Endothelial cell of umbilical vein (primary cell): ENCODE data around the gene RAB6B. TPM values are rescaled to one million over a fixed set of nuclear protein-coding genes. Genes with fewer than 3 reads are reported as not detected.

ENCODE experiments used
- Bru-seq: library from RNA; stranded (reverse); fragments of 400-500 nt; gene quantifications from one replicate; lab custom pipeline; 2021; lab: Mats Ljungman, UMichigan
- BruChase-seq, 2 experiments: library from RNA; stranded (reverse); fragments of 400-500 nt; gene quantifications; one replicate each; lab custom pipeline; 2021; lab: Mats Ljungman, UMichigan
- BruUV-seq: library from RNA; stranded (reverse); fragments of 400-500 nt; replicated peaks from 2 replicates; lab custom pipeline; 2021; lab: Mats Ljungman, UMichigan
- CTCF ChIA-PET: fragments of 300-600, 350-600 bp; sonication (Branson Sonifier 250); formaldehyde crosslinking; loops from one replicate; lab custom pipeline; 2021; ENCODE audit warnings: antibody characterized with exemption, inconsistent platforms; lab: Charles Lee
- POLR2A ChIA-PET: fragments of 300-600, 350-600 bp; sonication (Branson Sonifier 250); formaldehyde crosslinking; loops from one replicate; lab custom pipeline; 2021; ENCODE audit warnings: antibody characterized with exemption, inconsistent platforms; lab: Charles Lee
- DNase-seq: peaks from one replicate; pipeline ENCODE4 v3.0.0-alpha.2; 2011; ENCODE audit warnings: low read depth, low spot score
- FAIRE-seq: peaks from 2 replicates; lab custom pipeline; 2011; peaks lifted over from hg19 to GRCh38; lab: Jason Lieb, UNC
- H2AFZ ChIP-seq: 2 replicates; pipeline ENCODE4 v1.6.0; 2012; ENCODE audit warnings: low read depth, low read length, control low read depth, inconsistent platforms
- H3K27ac ChIP-seq: 2 replicates; pipeline ENCODE4 v1.5.1; 2011; ENCODE audit warnings: low read depth, mild to moderate bottlenecking, control low read depth, low read length, moderate library complexity; ENCODE audit not compliant: insufficient read depth
- H3K27me3 ChIP-seq, 2 experiments: 2 replicates each; pipeline versions ENCODE4 v1.6.0 to v1.6.1; 2011; ENCODE audit warnings: low read length in 2 of 2, mixed read lengths in 1 of 2; ENCODE audit not compliant: control insufficient read depth in 2 of 2, insufficient read depth in 2 of 2
- H3K36me3 ChIP-seq, 2 experiments: 2 replicates in 1 of 2; 3 replicates in 1 of 2; pipeline ENCODE4 v1.5.1; 2011; ENCODE audit warnings: low read length in 2 of 2, mild to moderate bottlenecking in 1 of 2, moderate library complexity in 1 of 2; ENCODE audit not compliant: control insufficient read depth in 2 of 2, insufficient read depth in 2 of 2; ENCODE audit errors: extremely low read depth in 1 of 2
- H3K4me1 ChIP-seq: 3 replicates; pipeline ENCODE4 v1.5.1; 2011; ENCODE audit warnings: mild to moderate bottlenecking, low read length; ENCODE audit not compliant: control insufficient read depth, insufficient read depth; ENCODE audit errors: extremely low read depth
- H3K4me2 ChIP-seq: 2 replicates; pipeline ENCODE4 v1.6.1; 2011; ENCODE audit warnings: low read length, control low read depth, mixed read lengths; ENCODE audit not compliant: insufficient read depth
- H3K4me3 ChIP-seq, 3 experiments: fragments of 200-600 bp in 1 of 3; sonication (generic), shearing (Covaris generic) in 1 of 3; replicated peaks in 1 of 3; 2 replicates each; pipeline ENCODE4 v1.5.1; 2011 to 2016; ENCODE audit warnings: control low read depth in 3 of 3, low read length in 3 of 3, mild to moderate bottlenecking in 2 of 3, inconsistent platforms in 1 of 3, low read depth in 1 of 3, moderate library complexity in 1 of 3; ENCODE audit not compliant: insufficient read depth in 1 of 3
- H3K79me2 ChIP-seq: 2 replicates; pipeline ENCODE4 v1.6.0; 2012; ENCODE audit warnings: low read length, inconsistent platforms; ENCODE audit not compliant: control insufficient read depth, insufficient read depth
- H3K9ac ChIP-seq: replicated peaks from 2 replicates; pipeline ENCODE3; 2011; ENCODE audit warnings: low read length, control low read depth; ENCODE audit not compliant: insufficient read depth; ENCODE audit errors: extremely low read depth
- H3K9me1 ChIP-seq: replicated peaks from 3 replicates; pipeline ENCODE4 v1.6.0; 2011; ENCODE audit warnings: mild to moderate bottlenecking, low read length; ENCODE audit not compliant: control insufficient read depth, insufficient read depth; ENCODE audit errors: extremely low read depth
- H3K9me3 ChIP-seq: replicated peaks from 2 replicates; pipeline ENCODE4 v1.5.1; 2012; ENCODE audit warnings: low read length, inconsistent platforms; ENCODE audit not compliant: control insufficient read depth, insufficient read depth
- H4K20me1 ChIP-seq: replicated peaks from 2 replicates; pipeline ENCODE3; 2011; ENCODE audit warnings: mild to moderate bottlenecking, low read length; ENCODE audit not compliant: control insufficient read depth, insufficient read depth; ENCODE audit errors: extremely low read depth
- EZH2 ChIP-seq: IDR thresholded peaks from 2 replicates; pipeline ENCODE4 v1.6.1; 2012; ENCODE audit warnings: borderline replicate concordance, low read depth, mild to moderate bottlenecking, moderate library complexity, low read length, inconsistent platforms; ENCODE audit not compliant: severe bottlenecking
- POLR2AphosphoS5 ChIP-seq: IDR thresholded peaks from 2 replicates; pipeline ENCODE4 v1.6.1; 2012; ENCODE audit warnings: low read depth, mild to moderate bottlenecking, control low read depth, low read length, moderate library complexity; ENCODE audit not compliant: insufficient read depth
- dilution Hi-C: fragments of 300-500 bp; cut with MboI; formaldehyde crosslinking; loops from one replicate; pipeline ENCODE4 v1.15.0; 2019; ENCODE audit warnings: low sequenced_read_pairs; ENCODE audit not compliant: extremely low pct_ligation_motif_present
- intact Hi-C: fragments of 100-400 bp; cut with micrococcal nuclease; formaldehyde crosslinking; loops from one replicate; pipeline ENCODE4 v1.10.0; 2022
- long read RNA-seq: library from polyadenylated mRNA; stranded (forward); transcript quantifications from one replicate; pipeline ENCODE4 v2.0.0, GENCODE V29; 2021
- polyA minus RNA-seq, 3 experiments: library from RNA; depleted of rRNA, polyadenylated mRNA; stranded (reverse); fragments of >200 nt; gene quantifications; 1 replicate in 1 of 3; 2 replicates in 2 of 3; pipeline ENCODE4 v1.2.3, GENCODE V29; 2011
- polyA plus RNA-seq, 4 experiments: library from polyadenylated mRNA; depleted of rRNA in 3 of 4; stranded (reverse) in 3 of 4; unstranded in 1 of 4; fragments of >200 nt; gene quantifications; 2 replicates each; pipeline versions ENCODE4 v1.2.1 to v1.2.3, GENCODE V29; 2011 to 2012; ENCODE audit warnings: missing spikeins in 1 of 4
- total RNA-seq: library from RNA; stranded (reverse); gene quantifications from 2 replicates; pipeline ENCODE4 v1.2.3, GENCODE V29; 2021

The RAB6B gene
- total RNA-seq (5.0 and 6.7 TPM in 2 replicates), polyA plus RNA-seq (1.7 and 2.1 TPM in 2 replicates), polyA minus RNA-seq (4.7 and 10.8 TPM in 2 replicates), Bru-seq, nascent RNA (percentile 31 among the genes with signal in this experiment), BruChase-seq, experiment 1, labeled RNA remaining after a 6-hour chase (percentile 30 among the genes with signal in this experiment), BruChase-seq, experiment 2, labeled RNA remaining after a 2-hour chase (percentile 28 among the genes with signal in this experiment)
- 3.3 and 3.4 TPM in 2 replicates for polyA plus RNA-seq (2011; cell fraction: cytosol; rRNA removed)
- 4.0 and 4.3 TPM in 2 replicates for polyA plus RNA-seq (2011; cell fraction: nucleus; rRNA removed)
- polyA plus RNA-seq (2012): 4.1 and 5.2 TPM in 2 replicates
- polyA minus RNA-seq (2011; cell fraction: cytosol; rRNA and poly(A)+ RNA removed): 1.5 TPM
- polyA minus RNA-seq (2011; cell fraction: nucleus; rRNA and poly(A)+ RNA removed): 0.82 and 1.2 TPM in 2 replicates
- long read RNA-seq: 0 reads

DNA sequence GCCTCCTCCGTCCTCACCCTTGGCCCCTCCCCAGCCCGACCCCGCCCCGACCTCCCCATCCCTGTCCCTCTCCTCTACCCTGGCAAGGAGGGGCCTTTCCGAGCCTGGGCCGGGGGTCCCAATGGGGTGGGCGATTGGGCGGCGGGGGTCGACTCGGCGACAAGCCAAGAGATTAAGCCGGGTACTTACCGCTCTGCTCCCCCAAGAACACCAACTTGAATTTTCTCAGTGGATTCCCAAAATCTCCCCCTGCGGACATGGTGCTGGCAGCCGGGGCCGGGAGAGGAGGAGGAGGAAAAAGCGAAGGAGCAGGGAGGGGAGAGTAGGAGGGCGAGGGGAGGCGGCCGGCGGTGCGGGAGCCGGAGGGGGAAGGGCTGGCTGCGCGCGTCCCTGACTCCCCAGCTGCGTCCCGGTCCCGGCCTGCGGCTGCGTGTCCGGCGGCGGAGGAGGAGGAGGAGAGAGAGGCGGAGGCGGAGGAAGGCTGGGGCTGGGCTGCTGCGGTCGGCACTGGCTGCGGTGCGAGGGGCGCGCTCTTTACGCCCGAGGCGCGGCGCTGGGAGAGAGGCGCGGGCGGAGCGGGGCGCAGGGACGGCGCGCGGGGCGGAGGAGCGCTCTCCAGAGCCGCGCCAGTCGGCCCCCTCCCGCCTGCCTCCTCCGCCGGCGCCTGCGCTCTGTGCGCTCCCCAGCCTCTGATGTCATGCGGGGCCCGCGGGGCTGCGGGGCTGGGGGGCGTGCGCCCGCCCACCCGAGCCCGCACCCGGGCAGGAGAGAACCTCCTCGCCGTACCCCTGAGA lies at the start of gene RAB6B:
TSS of gene RAB6B (minus strand) at position 675 of the 794 bp plus-strand sequence. CDS start at position 259, 416 bp downstream.
- no peaks in the 10 kb centered on the region for H4K20me1 ChIP-seq
- no peaks in the 10 kb centered on the region for H3K9me1 ChIP-seq
- H3K36me3 ChIP-seq: no peaks in the 10 kb centered on the region
- H3K9me3 ChIP-seq: no peaks in the 10 kb centered on the region
- no TSS peak for BruUV-seq
- peak within 1 kb of the TSS; percentile 39 to 76 (median 67) for H3K4me3 ChIP-seq
- peak; percentile 46 for DNase-seq
- no peak within 1 kb of the TSS for H3K27ac ChIP-seq
- peak within 1 kb of the TSS; percentile 26 for H3K9ac ChIP-seq
- ChIA-PET CTCF (interaction anchor here (1.1 to 2.1 kb wide), 4 partner anchors 10 to 317 kb away, joined by 3 to 14 read pairs (median 4); no protein-coding TSS in a partner anchor), POLR2A (no interaction called here)
- TF ChIP-seq EZH2: peak; percentile 42
- TF ChIP-seq POLR2AphosphoS5: no peak
- peaks cover 16 to 18% of the 10 kb centered on the region in 2 experiments for H3K27me3 ChIP-seq
- H3K4me1 ChIP-seq: peaks cover 6% of the 10 kb centered on the region
- intact Hi-C loops (no loop called here), dilution Hi-C loops (no loop called here)
- H2AFZ ChIP-seq: peak within 1 kb of the TSS; percentile 66
- peak within 1 kb of the TSS; percentile 77 for H3K4me2 ChIP-seq
- FAIRE-seq: peak; percentile 33
- no peaks in the 10 kb centered on the region for H3K79me2 ChIP-seq
